Mucosa of descending colon (tissue), 3 donors: ENCODE results near the gene PFDN1. TPM values are rescaled to one million over a fixed set of nuclear protein-coding genes. Genes with fewer than 3 reads are reported as not detected.

ENCODE experiments used
- ATAC-seq: fragments of 200-7000 bp; cut with Tn5 transposase; one replicate; pipeline ENCODE4 v1.9.1; 2020; ENCODE audit warnings: mild to moderate bottlenecking, moderate library complexity
- DNase-seq, 3 donors: peaks; one replicate each; pipeline ENCODE4 v3.0.0-alpha.2; 2020
- H3K36me3 ChIP-seq: fragments of 200-600 bp; one replicate; pipeline ENCODE4 v1.8.0; 2021; ENCODE audit warnings: low read depth, mild to moderate bottlenecking
- H3K4me1 ChIP-seq: fragments of 200-600 bp; one replicate; pipeline ENCODE4 v1.8.0; 2021; ENCODE audit warnings: low read depth, mild to moderate bottlenecking
- H3K4me3 ChIP-seq: fragments of 200-600 bp; one replicate; pipeline ENCODE4 v1.8.0; 2021; ENCODE audit warnings: mild to moderate bottlenecking
- H3K9me3 ChIP-seq: fragments of 200-600 bp; one replicate; pipeline ENCODE4 v1.8.0; 2021; ENCODE audit warnings: mild to moderate bottlenecking
- CTCF ChIP-seq: fragments of 200-600 bp; IDR thresholded peaks from one replicate; pipeline ENCODE4 v1.8.0; 2022; ENCODE audit warnings: antibody characterized with exemption, mild to moderate bottlenecking
- intact Hi-C, 2 donors: fragments of 100-400 bp; cut with DNase I in 1 of 2; cut with micrococcal nuclease in 1 of 2; formaldehyde crosslinking; loops; one replicate each; pipeline versions ENCODE4 v1.11.0 to v1.11.1; 2022; cut with DNase I, micrococcal nuclease
- total RNA-seq, 3 donors: library from RNA; stranded (reverse); fragmentation: NEBNext Ultra II Directional in 2 of 3; extraction: Animal tissue kit (Norgen Biotek cat#: 25700) in 2 of 3; gene quantifications; one replicate each; pipeline versions ENCODE4 v1.2.1 to v1.2.4, GENCODE V29; 2021 to 2023
- donor health status: DM: no; HTN: no; CAD: no; lungs with moderate emphysema.
- donor health status: DM: no; HTN: no; CAD: no.
- donor health status: DM: no; HTN: yes; CAD: no.

Gene PFDN1
- total RNA-seq, 3 donors from 2014 or later = 33.5 to 48.0 (median 35.9) TPM

GRCh38 chr5:140287801-140288521, 14.9 kb downstream of the PFDN1 start:
- DNase-seq (no peak), ATAC-seq (no peak)
- intact Hi-C loops = no loop called here
- Histone ChIP-seq H3K36me3 (no peaks in the 10 kb centered on the region), H3K4me3 (no peak overlapping the region), H3K4me1 (peaks cover 4% of the 10 kb centered on the region), H3K9me3 (no peaks in the 10 kb centered on the region)
- TF ChIP-seq CTCF = no peak

DNA sequence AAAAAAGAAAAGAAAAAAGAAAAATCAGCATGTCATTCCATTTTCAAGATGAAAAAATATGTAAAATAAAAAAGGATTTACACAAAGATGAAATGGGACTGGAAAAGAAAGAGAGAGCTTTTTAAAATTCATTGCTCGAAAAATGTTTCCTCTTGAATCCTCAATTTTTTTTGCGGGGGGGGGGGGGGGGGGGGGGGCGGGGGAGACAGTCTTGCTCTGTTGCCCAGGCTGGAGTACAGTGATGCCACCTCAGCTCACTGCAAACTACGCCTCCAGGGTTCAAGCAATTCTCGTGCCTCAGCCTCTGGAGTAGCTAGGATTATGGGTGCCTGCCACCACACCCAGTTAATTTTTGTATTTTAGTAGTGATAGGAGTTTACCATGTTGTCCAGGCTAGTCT, 16.5 kb downstream of the PFDN1 start:
- ATAC-seq (no peak), DNase-seq (no peak)
- TF ChIP-seq CTCF = no peak
- H3K36me3 ChIP-seq = no peaks in the 10 kb centered on the region
- no peak overlapping the region for H3K4me3 ChIP-seq
- H3K4me1 ChIP-seq = no peaks in the 10 kb centered on the region
- intact Hi-C loops = no loop called here
- no peaks in the 10 kb centered on the region for H3K9me3 ChIP-seq

DNA sequence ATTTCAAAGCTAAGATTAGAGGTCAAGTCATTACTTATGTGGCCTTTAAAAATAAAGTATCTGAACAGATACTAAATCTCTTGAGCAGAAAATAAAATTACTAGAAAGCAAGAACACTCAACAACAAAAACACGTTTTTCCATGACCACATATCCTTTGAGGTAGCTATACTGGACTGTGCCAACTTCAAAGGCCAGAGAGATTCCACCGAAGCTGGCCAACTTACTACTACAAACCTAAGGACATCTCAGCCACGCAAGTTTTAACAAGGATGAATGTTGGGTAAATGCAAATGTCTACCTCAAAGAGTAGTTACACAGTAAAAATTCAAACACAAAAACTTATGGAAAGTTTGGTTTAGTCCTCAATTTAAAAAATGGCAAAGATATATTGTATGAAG, 18.9 kb downstream of the PFDN1 start:
- Histone ChIP-seq H3K4me3 (no peak overlapping the region), H3K4me1 (no peaks in the 10 kb centered on the region)
- ATAC-seq = no peak

DNA sequence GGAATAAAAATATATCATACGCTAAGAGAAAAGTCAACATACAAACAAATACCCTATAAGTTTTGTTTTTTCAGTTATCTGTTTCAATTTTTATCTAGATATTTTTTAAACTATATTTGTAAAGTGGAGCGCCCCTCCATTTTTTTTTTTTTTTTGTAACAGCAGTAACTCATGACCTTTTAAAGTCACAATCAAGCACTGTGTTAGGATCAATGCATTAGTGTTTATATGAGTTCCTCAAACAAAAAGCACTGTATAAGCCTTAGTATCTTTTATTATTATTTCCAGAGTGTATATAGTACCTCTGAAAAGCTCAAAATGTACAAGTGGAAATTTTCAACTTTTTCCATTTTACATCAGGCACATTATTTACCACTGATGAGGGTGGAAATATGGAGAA, 20.6 kb downstream of the PFDN1 start:
- DNase-seq (no peak), ATAC-seq (no peak)
- Histone ChIP-seq H3K36me3 (no peaks in the 10 kb centered on the region), H3K4me1 (no peaks in the 10 kb centered on the region), H3K4me3 (no peak overlapping the region), H3K9me3 (no peaks in the 10 kb centered on the region)
- intact Hi-C loops = no loop called here
- no peak for TF ChIP-seq CTCF

More for the DNA sequence above, 18.9 kb downstream of the PFDN1 start:
- Histone ChIP-seq H3K36me3 (no peaks in the 10 kb centered on the region), H3K9me3 (no peaks in the 10 kb centered on the region)
- no peak for TF ChIP-seq CTCF
- no peak for DNase-seq
- intact Hi-C loops = no loop called here

DNA sequence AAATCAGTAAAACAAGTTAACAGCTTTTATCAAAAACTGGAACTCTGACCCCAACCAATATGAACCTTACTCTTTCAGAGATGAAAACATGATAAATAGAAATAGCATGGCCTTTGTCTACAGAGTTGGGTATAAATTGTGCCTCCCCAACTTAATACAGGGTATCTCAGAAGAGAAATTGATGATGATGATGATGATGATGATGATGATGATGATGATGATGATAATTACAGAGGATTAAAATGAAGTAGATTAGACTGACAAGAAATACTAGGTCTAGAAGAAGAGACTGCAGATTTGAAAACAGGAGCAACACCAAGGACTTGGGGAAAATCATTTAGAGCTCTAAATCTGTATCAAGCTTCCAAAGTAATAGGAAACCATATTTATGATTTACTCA, 27.1 kb downstream of the PFDN1 start:
- no peak for TF ChIP-seq CTCF
- Histone ChIP-seq H3K4me3 (no peak overlapping the region), H3K9me3 (no peaks in the 10 kb centered on the region), H3K4me1 (no peaks in the 10 kb centered on the region), H3K36me3 (no peaks in the 10 kb centered on the region)
- no peak for DNase-seq
- intact Hi-C loops = no loop called here
- ATAC-seq = no peak
